Erythroblast (primary cell): ENCODE measurements around the gene ZMYND8.

ENCODE experiments used
- GATA1 ChIP-seq: IDR thresholded peaks from 2 replicates; pipeline ENCODE4 v1.6.1; 2011; ENCODE audit warnings: low read depth, mild to moderate bottlenecking, control low read depth, low read length, moderate library complexity
- POLR2A ChIP-seq: IDR thresholded peaks from 2 replicates; pipeline ENCODE4 v1.6.1; 2011; ENCODE audit warnings: mild to moderate bottlenecking, low read length

- TF ChIP-seq POLR2A (no peak), GATA1 (no peak)
Observed at GRCh38 chr20:47271046-47271615, 85.4 kb downstream of the ZMYND8 start.
